SIG-M5 (cell line): Measurements from ENCODE around the gene ERBB4.
"Not testable (repeated sequence)": the region's sequence is repeated elsewhere in the genome, so short reads cannot be mapped to it uniquely, and the experiment has no call there.

Source experiments
- DNase-seq: peaks from one replicate; lab custom pipeline; 2025; lab: John Stamatoyannopoulos, UW

ERBB4 gene

DNA sequence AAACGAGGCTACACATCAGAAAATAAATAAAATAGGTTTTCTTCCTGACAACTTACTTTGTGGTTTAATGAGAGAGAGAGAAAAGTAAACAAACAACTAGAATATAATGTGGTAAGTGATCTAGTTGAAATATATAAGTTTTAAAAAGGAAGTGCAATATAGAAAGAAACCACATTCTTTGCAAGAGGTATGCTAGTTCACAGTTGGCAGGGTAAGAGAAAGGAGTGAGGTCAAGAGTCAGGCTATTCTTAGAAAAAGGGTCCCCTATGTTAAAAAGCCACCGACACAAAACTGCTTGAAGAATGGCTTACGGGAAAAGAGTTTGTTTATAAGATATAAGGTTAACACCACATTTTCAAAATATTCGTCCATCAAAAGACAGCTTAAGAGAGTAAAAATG is 462.1 kb downstream of the ERBB4 start:
- no peak for DNase-seq

DNA sequence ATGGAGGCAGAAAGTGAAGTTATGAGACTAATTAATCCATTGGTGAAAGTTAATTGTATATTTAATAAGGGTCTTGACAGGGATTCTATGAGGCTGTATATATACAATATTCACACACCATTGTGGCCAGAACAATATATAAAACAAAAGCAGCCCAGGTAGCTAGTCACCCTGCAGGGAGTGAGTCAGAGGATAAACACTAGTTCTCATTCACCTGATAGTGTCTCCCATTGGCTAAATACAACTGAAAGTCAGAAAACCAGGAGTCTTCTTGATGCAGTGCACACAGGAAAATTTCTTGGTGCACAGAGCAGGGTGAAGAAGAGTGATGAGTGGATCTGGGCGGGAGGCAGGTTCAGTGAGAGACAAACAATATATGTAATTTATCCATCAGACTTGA is 465.2 kb downstream of the ERBB4 start:
- no peak for DNase-seq

DNA sequence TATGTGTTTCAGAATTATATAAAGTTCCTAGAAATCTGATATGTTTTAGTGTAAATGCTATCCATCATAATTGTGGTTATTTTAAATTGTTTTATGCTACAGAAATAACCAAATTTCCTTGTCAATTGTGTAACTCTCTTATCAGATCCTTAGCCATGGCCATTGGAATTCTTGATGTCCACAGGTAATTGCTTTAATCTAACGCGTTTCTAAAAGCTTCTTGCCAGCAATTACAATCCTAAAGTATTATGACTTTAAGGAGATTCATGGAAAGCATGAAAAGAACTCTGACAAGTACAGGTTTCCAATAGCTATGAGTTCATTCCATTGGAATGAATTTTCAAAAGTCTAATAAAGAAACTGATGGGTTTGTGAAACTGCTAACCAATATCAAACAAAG is 472.1 kb downstream of the ERBB4 start:
- no peak for DNase-seq

DNA sequence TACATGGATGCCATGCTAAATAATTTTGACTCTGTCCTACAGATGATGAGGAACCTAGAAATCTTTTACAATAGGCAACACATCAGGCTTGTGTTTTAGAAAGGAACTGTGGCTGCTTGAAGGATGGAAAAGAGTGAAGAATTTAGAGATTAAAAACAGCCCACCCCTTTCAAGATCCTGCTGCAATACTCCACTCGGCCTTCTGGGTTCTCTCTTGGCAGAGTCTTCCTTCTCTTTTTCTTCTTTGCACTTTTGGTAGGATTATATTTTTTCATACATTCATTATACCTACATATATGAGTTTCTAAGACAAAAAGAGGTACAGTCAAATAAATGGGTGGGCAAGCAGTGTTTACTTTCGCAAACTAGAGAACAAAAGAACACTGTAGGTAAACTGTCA is 474.3 kb downstream of the ERBB4 start:
- no peak for DNase-seq

DNA sequence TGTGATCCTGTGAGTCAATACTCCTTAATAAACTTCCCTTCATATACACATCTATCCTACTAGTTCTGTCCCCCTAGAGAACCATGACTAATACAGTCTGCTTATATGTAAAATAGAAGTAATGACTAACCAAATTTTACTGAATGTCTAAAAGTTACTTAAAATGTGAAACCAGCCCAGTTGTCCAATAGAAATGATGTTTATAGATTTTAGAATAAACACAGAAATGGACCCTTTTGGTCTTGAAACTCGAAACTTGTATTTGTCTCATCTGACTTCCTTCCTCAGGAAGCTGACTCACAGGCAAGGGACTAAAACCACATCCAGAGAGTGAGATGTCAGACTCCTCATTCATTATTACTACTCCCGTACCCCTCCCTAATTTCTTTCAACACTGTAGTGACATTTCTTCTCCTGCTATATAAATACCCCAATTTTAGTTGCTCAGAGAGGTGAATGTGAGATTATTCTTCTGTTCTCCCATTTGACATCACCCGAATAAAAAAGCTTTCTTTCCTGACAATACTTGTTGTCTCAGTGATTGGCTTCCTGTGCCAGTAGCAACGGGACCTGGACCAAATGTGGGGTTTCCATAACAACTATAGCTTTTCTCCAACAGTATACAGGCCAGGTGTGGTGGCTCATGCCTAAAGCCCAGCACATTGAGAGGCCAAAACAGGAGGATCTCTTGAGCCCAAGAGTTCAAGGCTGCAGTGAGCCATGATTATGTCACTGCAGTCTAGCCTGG is 486.0 kb downstream of the ERBB4 start:
- DNase-seq: peak; percentile 25

DNA sequence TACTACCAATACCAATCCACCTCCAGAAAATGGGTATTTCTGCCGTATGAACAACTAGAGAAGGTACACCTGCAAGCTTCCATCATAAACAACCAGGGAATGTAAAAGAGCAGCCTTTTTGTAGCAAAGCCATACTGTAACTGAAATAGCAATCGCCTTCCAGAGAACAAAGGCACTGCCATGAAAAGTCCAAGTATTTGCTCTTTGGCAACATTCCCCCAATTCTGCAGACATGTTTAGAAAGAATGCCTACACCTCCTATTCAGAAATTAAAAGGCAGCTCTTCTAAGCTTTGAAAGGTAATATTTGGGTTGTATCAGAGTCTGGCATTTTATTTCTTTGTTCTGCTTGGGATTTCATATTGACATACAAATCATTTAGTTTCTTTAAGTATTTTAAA is 487.7 kb downstream of the ERBB4 start:
- DNase-seq: no peak

DNA sequence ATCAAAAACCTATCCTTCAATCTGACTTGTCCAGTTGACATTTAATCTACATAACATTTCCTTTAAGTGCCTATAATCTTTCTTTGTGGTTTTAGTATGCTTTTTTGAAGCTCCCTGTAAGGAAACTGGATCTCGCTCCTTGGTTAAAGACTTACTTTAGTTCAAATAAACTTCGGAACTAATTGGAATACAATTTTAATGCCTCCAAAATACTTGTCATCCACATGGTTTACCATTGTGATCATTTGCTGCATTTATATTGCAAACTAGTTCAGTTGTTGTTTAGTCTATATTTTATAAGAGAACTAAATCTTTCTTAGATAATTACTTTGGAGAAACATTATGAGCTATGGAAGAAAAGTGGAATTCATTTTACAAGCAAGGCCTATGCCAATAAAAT is 496.0 kb downstream of the ERBB4 start:
- DNase-seq: no peak

DNA sequence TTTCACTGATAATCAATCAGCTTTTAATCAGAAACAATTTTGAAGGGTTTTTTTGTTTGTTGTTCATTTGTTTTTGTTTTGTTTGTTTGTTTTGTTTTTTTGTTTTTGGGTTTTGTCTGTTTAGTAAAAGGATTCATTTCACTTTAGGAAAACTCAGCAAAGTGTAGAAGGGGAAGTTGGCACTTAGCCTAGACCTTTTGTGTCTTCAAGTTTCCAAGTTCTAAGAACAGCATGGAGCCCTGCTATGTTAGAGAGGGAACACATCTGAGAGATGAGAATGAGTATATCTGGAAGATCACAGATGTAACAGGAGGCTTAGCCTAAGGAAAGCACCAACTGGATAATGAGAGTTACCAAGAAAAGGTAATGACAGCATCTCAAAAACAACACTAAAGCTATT is 501.5 kb downstream of the ERBB4 start:
- no peak for DNase-seq

DNA sequence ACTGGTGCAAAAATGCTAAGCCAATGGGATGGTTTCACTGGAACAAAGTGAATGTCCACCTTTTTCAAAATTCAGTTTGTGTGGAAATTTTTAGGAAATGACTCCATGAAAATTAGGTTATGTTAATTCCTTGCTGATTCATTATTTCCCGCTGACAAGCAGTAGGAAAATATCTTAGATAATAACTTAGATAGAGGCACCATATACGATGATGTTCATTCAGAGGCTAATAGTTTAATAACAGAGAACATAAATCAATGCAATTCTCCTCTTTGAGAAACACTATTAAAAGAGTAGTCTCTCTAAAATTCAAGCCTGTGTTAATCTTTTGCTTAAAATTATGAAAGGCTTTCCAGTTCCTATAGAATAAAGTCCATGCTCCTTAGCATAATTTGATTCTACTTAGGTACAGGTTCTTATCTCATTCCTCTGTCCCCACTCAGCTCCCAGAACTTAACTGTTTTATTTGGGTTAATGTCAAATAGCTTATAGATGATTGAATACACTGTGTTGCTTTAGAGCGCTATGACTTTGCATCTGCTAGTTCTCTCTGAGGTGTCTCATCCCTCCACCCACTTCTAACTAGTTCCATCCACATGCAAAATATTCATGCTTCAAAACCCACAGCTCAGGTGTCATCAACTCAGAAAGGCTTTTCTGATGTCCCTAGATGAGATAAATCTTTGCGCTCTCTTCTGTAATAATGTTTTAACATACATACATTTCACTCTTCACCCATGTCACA is 503.6 kb downstream of the ERBB4 start:
- DNase-seq: no peak

DNA sequence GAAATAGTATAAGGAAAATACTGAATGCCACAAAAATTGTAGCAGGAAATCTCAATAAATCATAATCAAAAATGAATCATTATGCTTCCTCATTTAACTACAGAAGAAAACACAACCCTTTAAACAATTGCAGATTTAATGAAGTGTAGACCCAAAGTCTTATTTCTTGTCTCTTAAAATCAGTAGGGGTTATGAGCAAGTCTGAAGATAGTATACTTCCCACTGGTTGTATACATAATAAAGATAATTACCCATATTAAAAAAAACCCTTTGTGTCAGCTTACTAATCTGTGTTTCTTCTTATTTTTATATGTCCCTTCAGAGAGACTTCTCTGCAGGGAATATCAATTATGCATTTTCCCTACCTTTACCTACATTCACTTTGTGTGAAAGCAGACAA is 504.7 kb downstream of the ERBB4 start:
- no peak for DNase-seq

DNA sequence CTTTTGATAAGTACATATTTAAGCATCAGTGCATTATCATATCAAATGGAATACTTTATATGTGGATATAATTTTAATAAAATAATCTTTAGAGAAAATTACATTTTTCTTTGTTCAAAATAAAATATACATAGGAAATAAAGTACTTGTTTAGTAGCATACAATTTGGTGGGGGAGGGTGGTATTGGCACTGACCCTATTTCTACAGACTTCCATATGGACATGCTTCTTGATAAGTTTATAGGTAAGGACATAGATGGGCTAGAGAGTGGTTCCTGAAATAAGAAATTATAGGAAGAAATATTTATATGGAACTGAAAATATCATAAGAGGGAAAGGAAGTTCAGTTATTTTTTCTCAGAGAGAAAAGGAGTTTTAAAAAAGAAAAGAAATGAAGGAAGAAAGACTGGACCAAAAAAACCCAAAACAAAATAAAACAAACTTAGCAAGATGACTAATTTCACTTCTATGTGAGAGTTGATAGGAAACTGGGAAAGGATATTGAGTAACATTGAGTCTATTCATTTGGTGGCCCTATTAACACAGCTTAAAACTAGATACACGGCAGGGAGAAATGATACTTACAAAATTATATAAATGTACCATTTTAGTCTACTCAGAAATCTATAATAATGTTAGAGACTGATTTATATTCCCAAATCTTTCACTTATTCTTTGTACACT is 505.9 kb downstream of the ERBB4 start:
- DNase-seq: peak; percentile 6

DNA sequence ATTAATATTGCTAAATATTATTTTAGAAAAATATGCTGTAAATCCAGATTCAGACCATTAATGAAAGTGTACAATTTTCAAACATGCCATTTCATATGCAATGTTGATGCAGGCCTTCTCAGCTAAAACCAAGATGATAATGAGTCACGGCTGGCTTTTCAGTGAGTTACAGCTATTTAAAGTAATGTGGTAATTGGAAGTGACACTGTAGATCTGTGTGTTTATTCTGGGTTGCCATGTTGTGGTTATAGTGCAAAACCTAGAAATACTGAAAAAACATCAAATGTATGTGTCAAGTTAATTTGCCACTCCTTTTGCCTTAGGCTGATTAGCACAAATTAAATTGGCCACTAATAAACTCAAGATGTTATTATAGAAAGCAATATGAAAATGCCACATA is 506.6 kb downstream of the ERBB4 start:
- DNase-seq: peak; percentile 75

DNA sequence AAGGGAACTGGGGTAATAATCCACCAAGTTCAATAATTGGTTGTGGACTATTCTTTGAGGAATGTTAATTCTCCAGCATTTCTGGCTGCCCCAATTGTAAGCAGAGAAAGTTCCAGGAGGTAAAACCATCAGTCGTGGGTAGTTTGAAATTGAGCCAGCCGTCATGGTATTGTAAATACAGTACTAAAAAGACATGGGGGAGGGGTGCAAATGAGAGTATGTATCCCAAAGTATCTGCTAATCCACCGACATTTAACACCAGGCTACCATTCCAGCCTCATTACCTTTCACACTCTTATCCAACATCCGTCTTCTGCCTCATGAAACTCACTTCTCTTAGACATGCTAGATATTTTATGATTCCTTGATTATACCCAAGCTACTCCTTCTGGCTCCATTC is 507.9 kb downstream of the ERBB4 start:
- no peak for DNase-seq

DNA sequence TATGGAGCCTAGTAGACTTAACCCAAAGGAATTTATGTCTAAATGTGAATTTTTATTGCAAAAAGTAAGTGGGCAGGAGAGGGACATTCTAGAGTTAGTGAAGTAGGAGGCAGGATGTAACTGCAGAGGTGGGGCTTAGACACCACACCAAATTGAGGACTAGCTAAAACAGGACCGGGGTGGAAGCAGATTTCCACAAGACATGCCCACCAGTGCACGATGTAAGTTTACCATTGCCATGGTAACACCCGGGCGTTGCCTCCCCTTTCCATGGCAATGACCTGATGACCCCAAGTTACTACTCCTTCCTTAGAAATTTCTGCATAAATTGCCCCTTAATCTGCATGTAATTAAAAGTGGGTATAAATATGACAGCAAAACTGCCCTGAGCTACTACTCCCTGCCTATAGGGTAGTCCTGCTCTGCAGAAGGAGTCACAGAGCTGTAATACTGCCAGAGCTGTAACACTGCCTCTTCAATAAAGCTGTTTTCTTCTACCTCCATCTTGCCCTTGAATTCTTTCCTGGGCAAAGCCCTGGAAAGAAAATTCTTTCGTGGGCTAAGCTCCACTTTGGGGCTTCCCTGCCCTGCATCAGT is 509.7 kb downstream of the ERBB4 start:
- no peak for DNase-seq

DNA sequence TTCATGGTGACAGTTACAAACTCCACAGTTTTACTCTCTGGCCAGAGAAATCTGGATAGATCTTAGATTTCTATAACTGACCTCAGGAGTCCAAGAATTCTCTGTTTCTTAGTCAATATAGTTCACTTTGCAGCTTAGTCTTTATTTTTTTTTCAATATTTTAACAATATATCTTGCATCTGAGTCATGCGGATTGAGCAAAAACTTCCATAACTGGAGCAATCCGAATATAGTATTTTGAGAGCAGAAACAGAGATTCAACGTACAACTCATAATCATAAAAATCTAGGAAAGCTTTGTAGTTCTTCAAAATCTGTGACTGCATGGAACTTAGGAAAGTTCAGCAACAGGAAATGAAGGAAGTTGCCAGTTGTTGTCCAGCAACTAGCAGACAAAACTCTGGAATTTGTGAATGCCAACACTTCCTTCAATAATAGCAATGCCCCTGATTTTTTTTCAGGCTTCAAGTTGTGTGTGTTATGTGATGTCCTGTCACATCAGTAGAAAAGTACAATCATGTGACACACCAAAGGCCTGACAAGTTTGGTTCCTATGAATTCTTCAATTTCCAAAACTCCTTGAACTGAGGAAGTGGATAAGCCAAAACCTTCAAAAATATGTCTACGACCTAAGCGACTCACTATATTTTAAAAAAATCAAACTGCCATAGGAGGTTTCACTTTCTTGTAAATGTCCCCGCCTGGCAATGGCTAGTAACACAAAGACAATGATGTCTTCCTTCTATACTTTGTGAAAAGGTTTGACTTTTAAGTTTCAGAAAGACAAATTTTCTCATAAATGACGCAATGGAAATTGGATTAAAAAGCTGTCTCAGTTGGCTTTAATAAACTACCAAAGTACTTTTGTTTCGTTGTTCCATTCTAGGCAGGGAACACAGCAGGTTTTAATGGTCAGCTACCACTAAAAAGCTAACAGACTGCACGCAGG is 510.6 kb downstream of the ERBB4 start:
- DNase-seq: no peak

DNA sequence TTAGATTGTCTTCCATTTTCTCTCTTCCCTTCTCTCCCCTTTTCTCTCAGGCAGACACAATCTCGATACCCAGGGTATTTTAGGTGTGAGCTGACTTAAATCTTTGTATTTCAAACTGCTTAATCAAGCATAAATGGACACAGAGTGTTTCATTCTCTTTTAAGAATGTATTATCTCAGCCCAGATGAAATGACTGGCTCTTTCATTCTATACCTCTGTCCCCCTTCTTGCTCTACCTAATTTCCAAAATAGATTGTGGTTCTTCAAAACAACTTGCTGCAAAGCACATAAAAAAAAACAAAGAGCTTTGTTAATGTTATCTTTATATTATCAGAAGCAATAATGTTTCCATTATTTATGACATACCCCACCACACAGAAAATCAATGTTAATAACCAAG is 514.6 kb downstream of the ERBB4 start:
- DNase-seq: no peak

DNA sequence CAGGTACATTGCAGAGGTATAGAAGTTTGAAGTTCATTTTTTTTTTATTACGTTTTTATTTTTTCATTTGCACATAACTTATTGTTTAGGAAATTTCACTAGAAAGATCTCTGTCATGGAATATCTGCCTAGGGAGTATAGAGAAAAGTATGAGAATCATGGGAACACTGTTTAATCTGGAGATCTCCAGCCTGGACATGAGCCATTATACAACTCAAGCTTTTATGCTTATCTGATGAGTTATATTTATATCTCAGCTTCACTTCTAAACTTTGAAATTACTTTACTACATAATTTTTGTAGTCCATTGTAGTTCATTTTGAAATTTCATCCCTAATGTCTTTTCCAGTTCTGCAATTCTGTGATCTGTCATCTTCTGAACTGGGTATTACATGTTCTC is 515.6 kb downstream of the ERBB4 start:
- no peak for DNase-seq

DNA sequence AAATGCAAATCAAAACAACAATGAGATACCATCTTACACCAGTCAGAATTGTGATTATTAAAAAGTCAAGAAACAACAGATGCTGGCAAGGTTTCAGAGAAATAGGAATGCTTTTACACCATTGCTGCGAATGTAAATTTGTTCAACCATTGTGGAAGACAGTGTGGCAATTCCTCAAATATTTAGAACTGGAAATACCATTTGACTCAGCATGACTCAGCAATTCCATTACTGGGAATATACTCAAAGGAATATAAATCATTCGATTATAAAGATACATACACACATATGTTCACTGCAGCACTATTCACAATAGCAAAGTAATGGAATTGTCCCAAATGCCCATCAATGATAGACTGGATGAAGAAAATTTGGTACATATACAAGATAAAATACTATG is 516.7 kb downstream of the ERBB4 start:
- no peak for DNase-seq

DNA sequence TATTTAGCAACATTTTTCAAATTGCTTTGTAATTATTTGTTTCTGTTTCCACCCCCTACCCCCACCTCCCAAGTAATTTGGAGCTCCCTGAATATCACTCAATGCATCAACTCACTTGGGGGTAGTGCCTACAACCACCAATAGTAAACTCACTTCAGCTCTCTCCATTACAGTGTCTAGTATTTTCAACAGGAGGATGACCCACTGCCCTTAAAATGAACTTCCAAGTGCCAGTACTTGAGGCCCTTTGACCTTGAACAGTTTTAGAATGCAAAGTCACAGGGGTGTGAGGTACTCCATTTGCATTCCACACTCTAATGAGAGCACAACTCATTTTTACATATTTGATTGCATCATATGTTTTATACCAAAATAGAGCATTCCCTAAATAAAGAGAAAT is 523.0 kb downstream of the ERBB4 start:
- no peak for DNase-seq

DNA sequence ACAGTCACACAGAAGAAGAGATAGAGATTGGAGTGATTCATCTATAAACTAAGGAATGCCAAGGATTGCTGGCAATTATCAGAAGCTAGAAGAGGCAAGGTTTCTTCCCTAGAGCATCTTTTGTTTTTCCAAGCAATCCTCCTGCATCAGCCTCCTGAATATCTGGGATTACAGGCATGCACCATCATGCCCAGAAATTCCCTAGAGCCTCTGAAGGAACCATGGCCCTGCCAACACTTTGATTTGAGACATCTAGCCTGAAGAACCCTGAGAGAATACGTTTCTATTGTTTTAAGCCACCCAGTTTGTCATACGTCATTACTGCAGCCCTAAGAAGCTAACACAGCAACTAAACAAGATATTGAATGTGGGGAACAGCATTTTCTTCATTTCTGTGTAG is 525.0 kb downstream of the ERBB4 start:
- no peak for DNase-seq

DNA sequence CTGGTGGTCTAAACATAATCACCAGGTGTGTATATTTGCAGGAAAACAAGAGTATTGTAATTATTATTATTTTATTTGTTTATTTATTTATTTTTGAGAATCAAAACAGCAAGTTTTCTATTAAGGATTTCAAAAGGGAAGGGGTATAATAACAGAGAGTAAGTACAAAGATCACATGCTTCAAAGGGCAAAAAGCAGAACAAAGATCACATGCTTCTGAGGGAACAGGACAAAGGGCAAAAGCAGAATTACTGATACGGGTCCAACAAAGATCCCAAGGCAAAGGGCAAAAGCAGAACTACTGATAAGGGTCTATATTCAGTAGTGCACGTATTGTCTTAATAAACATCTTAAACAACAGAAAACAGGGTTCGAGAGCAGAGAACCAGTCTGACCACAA is 528.3 kb downstream of the ERBB4 start:
- DNase-seq: not testable (repeated sequence)

DNA sequence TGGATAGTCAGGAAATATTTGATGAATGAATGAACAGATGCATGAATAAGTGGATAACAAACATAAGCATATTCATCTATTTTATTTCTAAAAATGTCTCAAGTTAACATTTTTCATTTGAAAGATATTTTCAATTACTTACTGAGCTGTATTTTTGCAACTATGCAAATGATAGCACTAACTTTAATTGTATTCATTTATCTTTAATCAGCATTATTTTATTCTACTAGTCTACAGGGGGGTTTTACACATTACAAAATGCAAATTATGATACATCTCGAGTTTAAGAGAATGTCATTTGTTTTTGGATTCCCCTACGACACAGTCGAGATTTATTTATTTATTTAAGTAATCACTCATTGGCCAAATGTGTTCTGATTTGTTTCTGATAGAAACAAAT is 530.6 kb downstream of the ERBB4 start:
- DNase-seq: no peak
